Loucy (cell line): ENCODE measurements around the gene MRAP.

Experiments
- H2AFZ ChIP-seq: fragments of 200-600 bp; sonication (generic); 2 replicates; pipeline ENCODE4 v1.6.0; 2016; ENCODE audit warnings: antibody characterized with exemption, mild to moderate bottlenecking, low read length, moderate library complexity
- H3F3A ChIP-seq: fragments of 200-600 bp; 2 replicates; pipeline ENCODE4 v1.6.0; 2016; ENCODE audit warnings: antibody characterized with exemption, low read depth, mild to moderate bottlenecking
- H3K27me3 ChIP-seq: fragments of 200-600 bp; sonication (generic); 2 replicates; pipeline ENCODE4 v1.6.1; 2014; ENCODE audit warnings: low read length, mild to moderate bottlenecking; ENCODE audit not compliant: insufficient read depth, poor library complexity, severe bottlenecking
- H3K36me3 ChIP-seq: fragments of 200-600 bp; sonication (generic); 2 replicates; pipeline ENCODE4 v1.6.1; 2016; ENCODE audit warnings: low read length; ENCODE audit not compliant: insufficient read depth
- H3K4me1 ChIP-seq: fragments of 200-600 bp; sonication (generic); 2 replicates; pipeline ENCODE4 v1.5.1; 2014; ENCODE audit warnings: low read length, mild to moderate bottlenecking; ENCODE audit not compliant: insufficient read depth, poor library complexity, severe bottlenecking
- H3K4me2 ChIP-seq: fragments of 200-600 bp; sonication (generic); 2 replicates; pipeline ENCODE4 v1.6.0; 2014; ENCODE audit warnings: antibody characterized with exemption, low read length, low read depth, mild to moderate bottlenecking; ENCODE audit not compliant: poor library complexity, severe bottlenecking
- H3K4me3 ChIP-seq: fragments of 200-600 bp; sonication (generic); 2 replicates; pipeline ENCODE4 v1.5.1; 2014; ENCODE audit warnings: low read length, mild to moderate bottlenecking, mixed read lengths; ENCODE audit not compliant: poor library complexity, severe bottlenecking
- H3K79me2 ChIP-seq: fragments of 200-600 bp; sonication (generic); 2 replicates; pipeline ENCODE4 v1.6.1; 2014; ENCODE audit warnings: low read length; ENCODE audit not compliant: insufficient read depth
- H3K9ac ChIP-seq: fragments of 200-600 bp; sonication (generic); 2 replicates; pipeline ENCODE4 v1.6.0; 2014; ENCODE audit warnings: mild to moderate bottlenecking, low read depth, low read length, moderate library complexity; ENCODE audit not compliant: poor library complexity, severe bottlenecking
- H3K9me2 ChIP-seq: fragments of 200-600 bp; sonication (generic); replicated peaks from 2 replicates; pipeline ENCODE4 v1.6.1; 2016; ENCODE audit warnings: low read depth, low read length, mixed read lengths
- H3K9me3 ChIP-seq: fragments of 200-600 bp; sonication (generic); 2 replicates; pipeline ENCODE4 v1.6.1; 2014; ENCODE audit warnings: mild to moderate bottlenecking, antibody characterized with exemption, low read length, low read depth; ENCODE audit not compliant: insufficient read depth
- H4K20me1 ChIP-seq: fragments of 200-600 bp; sonication (generic); 2 replicates; pipeline ENCODE4 v1.6.0; 2014; ENCODE audit warnings: antibody characterized with exemption, low read length, mild to moderate bottlenecking; ENCODE audit not compliant: insufficient read depth, poor library complexity, severe bottlenecking
- CTCF ChIP-seq: fragments of 200-600 bp; sonication (generic); conservative IDR thresholded peaks from 2 replicates; pipeline ENCODE4 v1.5.1; 2014; ENCODE audit warnings: mild to moderate bottlenecking, antibody characterized with exemption, low read length
- EZH2phosphoT487 ChIP-seq: fragments of 200-600 bp; IDR thresholded peaks from 2 replicates; pipeline ENCODE4 v1.6.1; 2018; ENCODE audit warnings: antibody characterized with exemption, mild to moderate bottlenecking, moderate library complexity, borderline replicate concordance

The MRAP gene

GRCh38 chr21:32282992-32283391 is 15.7 kb upstream of the MRAP start:
- Histone ChIP-seq H3K36me3 (no peaks in the 10 kb centered on the region), H3K9ac (no peak overlapping the region), H3K9me2 (no peaks in the 10 kb centered on the region), H4K20me1 (no peaks in the 10 kb centered on the region), H3K79me2 (peaks cover 7% of the 10 kb centered on the region), H3K9me3 (no peaks in the 10 kb centered on the region), H3F3A (no peaks in the 10 kb centered on the region), H3K4me2 (no peak overlapping the region), H3K4me1 (peaks cover 8% of the 10 kb centered on the region), H3K27me3 (no peaks in the 10 kb centered on the region), H2AFZ (no peak overlapping the region), H3K4me3 (no peak overlapping the region)
- no peak for TF ChIP-seq EZH2phosphoT487
- TF ChIP-seq CTCF, result no peak

DNA sequence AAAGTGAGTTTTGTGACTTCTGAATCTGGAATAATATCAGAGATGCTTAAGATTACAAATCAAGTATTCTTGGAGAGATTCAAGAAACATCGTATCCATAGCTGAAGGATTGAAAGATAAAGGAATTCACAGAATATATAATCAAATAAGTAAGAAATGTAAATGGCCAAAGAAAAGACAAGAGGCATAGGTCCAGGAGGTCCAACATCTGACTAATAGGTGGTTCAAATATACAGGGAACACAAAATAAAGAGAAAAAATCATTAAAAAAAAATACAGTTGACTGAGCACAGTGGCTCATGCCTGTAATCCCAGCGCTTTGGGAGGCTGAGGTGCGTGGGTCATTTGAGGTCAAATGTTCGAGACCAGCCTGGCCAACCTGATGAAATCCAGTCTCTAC is 13.2 kb upstream of the MRAP start:
- no peaks in the 10 kb centered on the region for H3K36me3 ChIP-seq
- H3K27me3 ChIP-seq, result no peaks in the 10 kb centered on the region
- no peaks in the 10 kb centered on the region for H3F3A ChIP-seq
- no peaks in the 10 kb centered on the region for H3K4me1 ChIP-seq
- H3K9me3 ChIP-seq, result no peaks in the 10 kb centered on the region
- no peak overlapping the region for H3K4me2 ChIP-seq
- no peak overlapping the region for H2AFZ ChIP-seq
- H3K9ac ChIP-seq, result no peak overlapping the region
- H4K20me1 ChIP-seq, result no peaks in the 10 kb centered on the region
- no peaks in the 10 kb centered on the region for H3K9me2 ChIP-seq
- no peak overlapping the region for H3K4me3 ChIP-seq
- TF ChIP-seq CTCF (no peak), EZH2phosphoT487 (no peak)
- H3K79me2 ChIP-seq, result no peaks in the 10 kb centered on the region

GRCh38 chr21:32297449-32297848 is 1.2 kb upstream of the MRAP start:
- no peak overlapping the region for H2AFZ ChIP-seq
- no peak overlapping the region for H3K4me2 ChIP-seq
- no peaks in the 10 kb centered on the region for H3K9me3 ChIP-seq
- H3K79me2 ChIP-seq, result no peaks in the 10 kb centered on the region
- no peaks in the 10 kb centered on the region for H3F3A ChIP-seq
- H3K4me3 ChIP-seq, result no peak overlapping the region
- H3K9me2 ChIP-seq, result no peaks in the 10 kb centered on the region
- H4K20me1 ChIP-seq, result no peaks in the 10 kb centered on the region
- H3K9ac ChIP-seq, result no peak overlapping the region
- H3K4me1 ChIP-seq, result no peaks in the 10 kb centered on the region
- H3K27me3 ChIP-seq, result no peaks in the 10 kb centered on the region
- TF ChIP-seq EZH2phosphoT487 (no peak), CTCF (no peak)
- no peaks in the 10 kb centered on the region for H3K36me3 ChIP-seq
